Amygdala (tissue), 56 donors: ENCODE measurements around the gene A4GNT.
"Not testable (repeated sequence)": the region's sequence is repeated elsewhere in the genome, so short reads cannot be mapped to it uniquely, and the experiment has no call there.

Source experiments
- DNase-seq, 56 donors: peaks; one replicate each; lab custom pipeline; 2025; lab: John Stamatoyannopoulos, UW

Gene A4GNT

DNA sequence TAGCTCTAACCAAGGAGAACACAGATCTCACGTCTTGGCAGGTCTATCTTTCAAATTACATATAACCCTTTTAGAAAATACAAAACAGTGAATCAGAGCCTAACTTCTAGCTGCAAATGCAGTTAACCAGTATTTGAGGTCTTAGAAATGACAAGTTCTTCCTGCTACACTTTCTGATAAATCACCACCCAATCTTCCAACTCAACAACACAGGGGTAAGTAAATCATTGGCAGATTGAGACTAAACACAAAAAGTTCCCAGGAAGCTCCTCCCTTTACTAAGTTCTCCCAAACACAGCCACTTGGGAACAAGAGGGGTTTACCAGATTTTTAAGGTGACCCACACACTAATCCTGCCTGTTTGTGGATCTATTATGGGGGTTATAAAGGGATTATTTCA is at the start of gene A4GNT:
Gene A4GNT, minus strand, starts transcription at position 152 of the 400 bp plus-strand sequence. CDS start 1,134 bp downstream, outside the sequence.
- no peak for DNase-seq

DNA sequence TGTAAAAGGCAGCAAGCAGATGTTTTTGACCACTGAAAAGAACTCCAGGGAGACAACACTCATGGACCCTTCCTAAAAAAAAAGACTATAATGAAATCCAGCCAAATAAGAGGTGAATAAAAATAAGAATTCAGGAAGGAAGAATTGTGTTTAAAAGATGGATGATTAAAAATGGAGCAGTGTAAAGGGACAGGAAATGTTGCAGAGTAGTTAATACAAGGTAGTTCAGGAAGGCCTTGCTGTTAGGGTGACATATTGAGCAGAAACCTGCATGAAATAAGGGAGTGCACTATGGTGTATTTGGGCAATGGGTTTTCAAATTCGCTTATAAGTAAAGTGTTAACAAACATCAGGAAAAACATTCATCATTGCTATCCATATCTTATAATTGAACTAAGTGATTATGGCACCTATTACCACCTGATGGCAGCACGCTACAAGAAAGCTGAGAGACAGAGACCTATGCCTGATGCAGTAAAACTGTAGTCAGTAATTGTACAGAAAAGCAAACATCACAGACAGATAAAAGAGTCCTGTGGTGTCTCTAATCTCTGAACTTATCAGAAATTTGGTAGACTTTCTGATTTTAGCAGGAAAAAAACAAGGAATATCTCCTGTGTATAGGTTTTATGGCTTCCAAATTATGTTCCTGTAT is 48.3 kb upstream of the A4GNT start:
- DNase-seq, result peak in 6 of 56 donors; percentile 0 to 10 (median 4)

DNA sequence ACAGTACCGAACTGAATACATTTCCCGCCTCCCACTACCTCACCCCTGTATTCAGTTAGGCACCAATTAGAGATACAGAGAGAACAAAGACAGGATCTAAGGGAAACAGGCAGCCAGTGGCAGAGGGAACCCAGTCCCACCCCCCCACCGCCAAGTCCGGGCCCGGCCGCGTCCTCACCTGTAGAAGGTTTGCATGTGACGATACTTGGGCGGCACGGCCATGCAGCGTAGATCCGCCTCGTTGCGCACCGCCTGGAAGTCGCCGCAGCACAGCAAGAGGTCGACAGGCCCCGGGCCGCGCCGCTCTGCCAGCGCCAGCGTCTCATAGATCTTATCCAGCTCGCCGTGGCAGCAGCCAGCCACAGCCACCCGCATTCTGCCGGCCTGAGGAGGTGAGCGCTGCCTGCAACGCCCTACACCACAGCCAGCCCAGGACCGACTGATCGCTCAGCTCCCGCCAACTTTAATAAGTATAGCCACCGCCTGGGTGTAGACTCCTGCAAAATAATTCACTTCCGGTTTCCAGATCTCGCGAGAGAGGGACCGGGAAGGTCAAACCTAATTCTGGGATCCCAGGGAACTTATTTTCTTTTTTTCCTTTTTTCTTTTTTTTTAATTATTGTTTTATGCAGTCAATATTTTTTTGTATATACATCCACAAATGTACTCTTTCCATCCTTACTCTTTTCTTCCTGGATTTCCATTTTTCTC is 42.4 kb upstream of the A4GNT start, which contains the start of gene DBR1:
Gene DBR1, minus strand, starts transcription at position 501 of the 711 bp plus-strand sequence. Its CDS starts 126 bp downstream, at position 375.
- DNase-seq, result peak in 53 of 56 donors; percentile 5 to 73 (median 47)

DNA sequence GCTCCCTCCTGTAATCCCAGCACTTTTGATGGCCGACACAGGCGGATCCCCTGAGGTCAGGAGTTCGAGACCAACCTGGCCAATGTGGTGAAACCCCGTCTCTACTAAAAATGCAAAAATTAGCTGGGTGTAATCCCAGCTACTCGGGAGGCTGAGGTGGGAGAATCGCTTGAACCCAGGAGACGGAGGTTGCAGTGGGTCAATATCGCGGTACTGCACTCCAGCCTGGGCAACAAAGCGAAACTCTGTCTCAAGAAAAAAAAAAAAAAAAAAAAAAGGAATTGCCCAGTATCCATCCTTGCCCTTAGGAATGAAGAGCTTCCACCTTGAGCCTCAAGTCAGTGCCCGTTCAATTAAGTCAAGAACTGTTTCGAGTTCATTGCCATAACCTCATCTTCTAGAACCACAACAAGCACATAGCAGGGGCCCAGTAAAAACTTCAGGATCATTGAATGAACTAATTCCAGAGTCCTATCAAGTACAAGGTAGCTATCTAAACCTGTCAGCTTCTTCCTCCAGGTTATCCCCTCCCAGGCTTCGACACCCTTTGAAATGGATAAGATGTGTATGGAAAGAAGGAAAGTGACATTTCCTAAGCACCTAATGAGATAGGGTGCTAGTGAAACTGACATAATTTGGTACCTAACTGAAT is 41.7 kb upstream of the A4GNT start:
- DNase-seq, result no peak

DNA sequence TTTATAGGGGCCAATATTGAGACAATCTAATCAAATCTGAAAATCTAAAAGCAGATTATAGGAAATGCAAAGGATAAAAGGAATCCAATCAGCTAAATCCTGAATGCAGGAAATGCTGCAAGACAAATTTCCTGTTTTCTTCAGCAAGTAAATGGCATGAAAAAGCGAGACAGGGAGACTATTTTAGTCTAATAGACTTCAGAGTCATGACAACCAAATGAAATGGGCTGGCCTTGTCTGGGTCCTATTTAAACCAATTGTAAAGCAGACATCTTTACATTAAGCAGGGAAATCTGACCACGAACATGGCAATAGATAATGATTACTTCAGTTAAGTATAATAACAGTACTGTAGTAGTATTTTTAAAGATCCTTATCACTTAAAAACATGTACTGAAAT is 40.4 kb upstream of the A4GNT start:
- DNase-seq, result no peak

DNA sequence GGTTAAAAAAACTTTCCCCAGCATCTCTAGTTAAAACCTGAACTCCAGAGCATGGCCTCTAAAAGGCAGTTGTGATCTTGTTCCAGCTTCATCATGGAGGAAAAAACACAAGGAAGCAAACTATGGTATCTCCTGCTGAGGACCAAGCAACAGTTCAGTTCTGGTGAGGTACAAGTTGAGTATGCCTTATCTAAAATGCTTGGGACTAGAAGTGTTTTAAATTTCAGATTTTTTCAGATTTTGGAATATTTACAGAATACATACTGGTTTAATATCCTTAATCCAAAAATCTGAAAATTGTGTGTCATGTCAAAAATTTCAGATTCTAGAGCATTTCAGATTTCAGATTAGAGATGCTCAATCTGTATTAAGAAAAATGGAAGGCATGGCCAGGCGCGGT is 32.9 kb upstream of the A4GNT start:
- no peak for DNase-seq

DNA sequence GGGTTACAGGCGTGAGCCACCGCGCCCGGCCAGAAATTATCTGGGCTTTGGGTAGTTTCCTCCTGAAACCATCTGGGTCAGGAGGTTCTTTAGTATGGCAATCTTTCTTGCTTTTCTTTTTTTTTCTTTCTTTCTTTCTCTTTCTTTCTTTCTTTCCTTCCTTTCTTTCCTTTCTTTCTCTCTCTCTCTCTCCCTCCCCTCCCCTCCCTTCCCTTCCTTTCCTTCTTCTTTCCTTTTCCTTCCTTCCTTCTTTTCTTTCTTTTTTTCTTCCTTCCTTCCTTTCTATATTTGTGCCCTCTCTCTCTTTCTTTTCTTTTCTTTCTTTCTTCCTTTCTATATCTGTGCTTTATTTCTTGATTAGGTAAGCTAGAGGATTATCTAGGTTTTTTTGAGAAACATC is 25.6 kb upstream of the A4GNT start:
- DNase-seq, result no peak

DNA sequence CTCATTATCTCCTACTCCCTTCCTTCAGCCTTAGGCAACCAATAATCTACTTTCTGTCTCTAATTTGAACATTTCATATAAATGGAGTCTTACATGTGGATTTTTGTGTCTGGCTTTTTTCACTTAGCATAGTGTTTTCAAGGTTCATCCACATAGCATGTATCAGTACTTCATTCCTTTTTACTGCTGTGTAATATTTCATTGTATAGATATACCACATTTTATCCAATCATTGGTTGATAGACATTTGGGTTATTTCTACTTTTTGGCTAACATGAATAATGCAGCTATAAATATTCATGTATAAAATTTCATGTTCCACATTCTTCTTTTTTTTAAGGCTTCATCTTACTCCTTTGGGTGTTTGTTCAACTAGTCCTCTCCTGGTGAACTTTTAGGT is 22.3 kb upstream of the A4GNT start:
- DNase-seq, result no peak

DNA sequence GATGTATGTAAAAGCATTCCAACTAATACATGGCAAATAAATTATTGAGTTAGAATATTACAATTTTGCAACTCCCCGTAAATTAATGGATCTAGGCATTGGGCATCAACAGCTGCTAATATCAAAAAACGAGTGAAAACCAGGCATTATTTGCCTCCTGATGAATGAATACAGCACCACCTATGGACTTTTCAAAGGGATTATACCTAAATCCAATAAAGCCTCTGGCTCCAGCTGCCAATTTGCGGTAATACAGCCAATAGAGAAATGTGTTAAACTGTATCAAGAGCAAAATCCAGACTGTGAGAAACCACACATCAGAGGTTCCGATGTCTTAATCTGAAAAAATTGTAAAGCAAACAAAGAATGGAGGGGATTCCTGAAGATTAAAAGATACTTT is 16.3 kb upstream of the A4GNT start:
- no peak for DNase-seq

DNA sequence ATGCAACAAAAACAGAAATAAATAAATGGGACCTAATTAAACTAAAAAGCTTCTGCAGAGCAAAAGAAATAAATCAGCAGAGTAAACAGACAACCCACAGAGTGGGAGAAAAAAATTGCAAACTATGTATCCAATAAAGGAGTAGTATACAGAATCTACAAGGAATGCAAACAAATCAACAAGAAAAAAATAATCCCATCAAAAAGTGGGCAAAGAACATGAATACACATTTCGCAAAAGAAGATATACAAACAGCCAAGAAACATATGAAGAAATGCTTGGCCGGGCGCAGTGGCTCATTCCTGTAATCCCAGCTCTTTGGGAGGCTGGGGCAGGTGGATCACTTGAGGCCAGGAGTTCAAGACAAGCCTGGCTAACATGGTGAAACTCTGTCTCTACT is 10.0 kb upstream of the A4GNT start:
- DNase-seq, result not testable (repeated sequence)

DNA sequence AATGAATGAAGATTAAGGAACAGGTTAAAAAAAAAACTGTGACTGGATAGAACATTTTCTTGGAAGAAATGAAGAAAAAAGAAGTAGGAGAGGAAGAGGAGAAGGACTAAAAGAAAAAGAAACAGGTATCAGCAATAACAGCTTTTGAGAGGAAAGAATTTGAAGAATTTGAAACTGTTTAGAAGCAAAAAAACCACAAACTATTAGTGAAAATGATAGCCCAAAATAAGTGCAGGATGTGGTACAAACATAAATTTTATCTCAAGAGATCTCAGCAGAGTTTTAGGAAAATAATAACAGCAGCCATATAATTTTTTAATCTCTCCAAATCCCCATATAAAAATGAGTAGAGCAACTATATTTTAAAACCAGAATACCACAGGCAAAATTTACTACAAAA is 8.8 kb upstream of the A4GNT start:
- no peak for DNase-seq

DNA sequence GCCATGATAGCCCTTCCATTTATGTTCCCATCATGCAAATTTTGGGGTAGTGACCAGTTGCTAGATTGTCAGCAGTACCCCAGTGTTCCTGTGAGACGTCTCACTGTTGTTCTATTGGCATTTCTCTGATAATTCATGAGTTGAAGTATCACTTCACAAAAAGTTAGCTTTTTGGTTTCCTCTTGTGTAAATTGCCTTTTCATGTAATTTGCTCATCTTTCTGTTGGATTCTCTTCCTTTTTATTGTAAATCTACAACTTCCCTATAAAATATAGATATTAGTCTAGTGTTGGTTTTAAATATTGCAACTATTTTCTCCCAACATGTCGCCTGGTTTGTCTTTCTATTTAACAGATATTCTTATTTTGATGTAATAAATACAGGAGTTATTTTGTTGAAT is 7.5 kb upstream of the A4GNT start:
- no peak for DNase-seq

DNA sequence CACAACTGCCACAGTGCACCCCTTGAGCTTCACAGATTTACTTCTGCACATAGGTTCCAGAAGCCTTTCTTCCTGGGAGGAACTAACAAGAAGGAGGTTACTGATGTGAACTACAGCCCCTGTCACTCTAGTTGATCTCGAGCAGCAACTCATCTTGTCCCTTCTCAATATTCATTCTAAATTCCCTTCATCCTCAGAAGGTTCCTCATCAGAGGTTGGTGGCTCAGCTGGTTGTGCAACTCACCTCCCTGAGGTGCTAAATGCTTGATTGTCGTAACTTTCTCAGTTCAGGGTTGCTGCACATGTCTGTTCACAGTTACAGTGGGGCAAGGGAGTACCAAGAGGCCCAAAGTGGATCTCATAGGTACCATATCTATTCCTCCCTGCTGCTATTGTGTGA is 5.7 kb upstream of the A4GNT start:
- DNase-seq, result no peak

DNA sequence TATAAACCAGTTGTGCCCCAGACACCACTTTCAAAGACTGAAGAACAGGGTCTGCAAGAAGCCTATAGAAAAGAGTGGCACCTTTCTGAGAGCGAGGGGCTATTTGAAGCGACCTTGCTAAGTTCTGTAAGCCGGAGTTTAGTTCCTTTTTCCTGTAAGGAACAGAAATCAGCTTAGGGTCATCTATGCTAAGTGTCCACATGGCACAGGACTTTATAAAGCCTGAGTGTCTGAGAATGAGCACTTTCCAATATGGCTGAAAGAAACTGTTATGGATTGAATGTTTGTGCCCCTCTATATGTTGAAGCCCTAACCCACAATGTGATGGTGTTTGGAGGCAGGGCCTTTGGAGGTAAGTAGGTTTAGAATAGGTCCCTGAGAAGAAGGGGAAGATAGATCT is 4.0 kb upstream of the A4GNT start:
- DNase-seq, result no peak

DNA sequence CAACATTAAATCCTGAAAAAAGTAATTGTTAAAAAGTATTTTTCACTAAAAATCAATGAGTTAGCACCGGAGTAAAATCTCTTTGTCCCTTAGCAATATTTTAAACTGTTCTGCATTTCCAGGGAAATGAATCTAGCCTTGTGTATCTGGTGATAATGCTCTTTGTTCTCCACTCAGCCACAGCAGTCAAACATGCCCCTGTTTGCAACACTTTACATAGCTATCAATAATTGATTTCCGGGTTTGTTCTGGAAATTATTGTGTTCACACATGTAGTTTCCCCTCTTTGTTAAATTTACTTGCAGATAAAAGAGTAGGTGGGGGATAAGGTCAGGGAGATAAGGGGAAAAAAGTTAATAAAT is 3.6 kb upstream of the A4GNT start:
- DNase-seq, result no peak

DNA sequence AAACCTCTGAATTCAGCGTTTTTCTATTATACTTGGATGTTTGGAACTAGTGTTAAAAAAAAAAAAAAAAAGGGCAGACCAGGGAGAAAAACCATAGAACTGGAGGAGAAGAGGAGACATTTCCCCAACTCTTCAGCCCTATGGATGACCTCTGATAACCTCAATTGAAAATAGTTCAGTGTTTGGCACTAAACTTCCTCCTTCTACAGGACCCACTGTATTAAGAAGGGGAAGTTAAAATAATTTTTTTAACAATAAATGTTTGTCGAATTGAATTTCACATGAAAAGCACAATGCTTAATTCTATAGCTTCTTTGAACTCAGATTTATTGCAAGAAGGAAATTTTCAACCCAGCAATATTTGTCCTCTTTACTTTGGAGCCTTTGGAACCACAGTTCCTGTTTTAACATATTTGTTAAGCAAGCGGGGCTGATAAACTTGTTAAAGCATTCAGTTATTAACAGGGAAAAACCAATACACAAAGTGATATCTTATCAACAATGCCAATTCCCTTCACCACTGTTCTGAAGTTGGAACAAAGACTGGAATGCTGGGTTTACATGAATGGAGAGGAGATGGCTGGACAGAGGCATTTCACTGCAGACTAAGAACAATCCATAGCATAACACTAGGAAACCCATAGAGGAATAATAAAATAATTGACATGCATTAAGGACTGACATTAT is 3.1 kb upstream of the A4GNT start:
- DNase-seq, result no peak

DNA sequence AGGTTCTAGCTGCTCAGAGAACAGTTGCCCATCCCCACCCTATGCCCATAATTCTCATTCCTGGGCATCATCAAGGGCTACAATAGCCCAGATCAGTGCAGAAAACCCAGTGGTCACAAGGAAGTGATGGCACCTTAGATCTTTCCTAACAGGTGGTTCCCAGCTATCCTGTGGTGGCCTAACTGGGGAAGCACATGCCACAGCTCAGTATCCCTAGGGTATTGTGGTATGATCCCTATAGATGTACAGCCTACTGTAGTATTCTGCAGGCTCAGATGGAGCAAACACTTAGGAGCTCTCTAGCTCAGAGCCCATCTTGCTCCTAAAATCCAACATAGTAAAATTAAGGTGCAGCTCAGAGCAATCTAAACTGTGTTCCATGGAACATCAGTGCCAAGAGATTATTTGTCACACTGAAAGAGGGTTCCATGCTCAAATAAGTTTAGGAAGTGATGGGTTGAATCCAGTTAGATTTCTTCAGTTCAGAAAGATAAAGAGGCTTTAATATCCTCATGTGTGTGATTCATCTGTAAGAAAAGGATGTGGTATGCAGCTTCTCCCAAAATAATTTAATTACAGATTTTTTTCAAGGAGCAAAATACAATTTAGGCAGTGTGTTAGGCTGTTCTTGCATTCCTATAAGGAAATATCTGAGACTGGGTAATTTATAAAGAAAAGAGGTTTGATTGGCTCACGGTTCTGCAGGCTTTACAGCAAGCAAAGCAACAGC is 4.4 kb downstream of the A4GNT start:
- DNase-seq, result no peak

DNA sequence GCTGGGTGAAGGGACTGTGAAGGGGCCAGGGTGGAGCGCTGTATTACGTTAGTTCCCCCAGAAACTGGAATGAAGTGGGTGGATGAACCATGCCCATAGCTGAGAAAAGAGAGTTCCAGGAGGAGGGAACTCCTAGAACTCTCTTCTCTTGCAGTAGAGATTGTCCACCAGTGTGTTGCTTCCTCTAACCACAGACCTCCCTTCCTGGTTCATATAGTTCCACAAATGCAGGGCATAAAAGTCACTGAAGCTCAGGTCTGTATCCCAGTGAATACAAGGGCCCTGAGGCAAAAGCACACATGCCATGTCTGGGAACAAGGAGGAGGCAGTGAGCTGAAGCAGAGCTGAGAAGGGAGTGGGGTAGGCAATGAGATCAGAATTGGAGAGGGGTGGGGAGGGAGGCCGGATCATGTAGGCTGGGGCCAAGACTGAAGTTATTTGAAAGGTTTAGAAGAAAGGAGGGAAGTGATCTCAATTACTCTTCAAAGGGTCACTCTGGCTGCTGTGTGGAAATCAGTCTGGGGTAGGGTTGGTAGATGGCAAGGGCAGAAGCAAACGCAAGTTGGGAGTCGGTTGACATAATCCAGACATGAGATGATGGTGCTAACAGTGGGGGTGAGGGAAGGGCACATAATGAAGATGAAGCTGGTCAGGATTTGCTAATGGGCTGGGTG is 6.5 kb downstream of the A4GNT start:
- peak in 2 of 56 donors; percentile 15 to 32 for DNase-seq

DNA sequence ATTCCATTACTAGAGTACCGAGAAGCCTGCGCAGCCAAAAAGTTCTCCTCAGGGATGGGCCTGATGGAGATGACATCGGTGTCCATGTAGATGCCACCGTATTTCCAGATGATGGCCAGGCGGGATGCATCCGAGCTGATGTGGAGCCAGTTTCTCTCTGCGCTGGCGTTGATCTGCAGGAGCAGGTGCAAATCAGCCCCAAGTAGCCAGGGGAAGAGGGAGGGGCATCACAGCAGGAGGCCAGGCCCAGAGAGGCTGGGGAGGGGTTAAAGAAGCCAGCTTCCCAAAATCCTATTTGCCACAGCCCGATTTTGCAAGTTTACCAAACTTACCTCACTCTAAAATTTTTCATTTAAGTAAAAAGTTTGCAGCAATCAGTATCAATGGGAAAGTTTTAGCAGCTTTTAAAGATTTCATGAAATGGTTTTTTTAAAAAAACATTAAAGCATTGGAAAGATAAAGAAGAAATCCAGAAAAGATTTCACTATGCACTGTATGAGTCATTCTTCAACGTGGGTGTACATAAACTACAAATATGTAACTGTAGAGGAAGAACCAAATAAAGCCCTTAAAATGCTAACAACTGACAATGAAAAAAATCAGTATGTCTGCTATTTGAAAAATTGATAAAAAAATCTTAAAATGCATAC is 7.4 kb downstream of the A4GNT start:
- DNase-seq, result no peak
